ENCODE measurements around the gene GRID1.

GRID1 gene

DNA sequence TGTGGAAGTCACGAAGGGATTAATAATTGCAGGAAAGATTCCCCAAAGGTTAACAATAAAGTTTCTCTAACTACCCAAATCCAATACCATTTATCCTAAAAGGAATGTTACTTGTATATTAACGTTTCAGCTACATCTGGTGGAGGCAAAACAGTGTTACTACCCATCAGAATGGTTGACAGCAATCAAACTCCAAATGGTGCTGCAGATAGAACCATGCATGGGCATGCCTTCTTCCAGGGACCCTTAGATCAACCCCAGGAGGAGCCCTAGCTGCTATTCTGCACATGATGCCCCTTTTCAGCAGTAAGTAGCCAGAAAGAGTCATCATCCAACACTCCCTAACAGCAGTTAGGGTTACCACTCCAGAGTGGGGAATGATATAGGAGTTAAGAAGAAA is 336.3 kb downstream of the GRID1 start:
- DNase-seq (ENCODE audit: low read depth, low spot score): no peak
- TF ChIP-seq FOXP2 (optimal IDR thresholded peaks at IDR 0.05; ENCODE audit: control extremely low read depth, extremely low read length, insufficient read depth) (no peak), EZH2 (IDR thresholded peaks at IDR 0.05) (no peak), POLR2AphosphoS5 (IDR thresholded peaks at IDR 0.05; ENCODE audit: borderline replicate concordance, low read depth, low read length) (no peak)
- Histone ChIP-seq H3K27ac (no peak overlapping the region), H3K9me3 (ENCODE audit: low read depth, low read length) (no peaks in the 10 kb centered on the region), H3K36me3 (ENCODE audit: insufficient read depth, low read length) (no peaks in the 10 kb centered on the region), H3K9ac (ENCODE audit: insufficient read length) (no peak overlapping the region), H3K4me3 (no peak overlapping the region)

DNA sequence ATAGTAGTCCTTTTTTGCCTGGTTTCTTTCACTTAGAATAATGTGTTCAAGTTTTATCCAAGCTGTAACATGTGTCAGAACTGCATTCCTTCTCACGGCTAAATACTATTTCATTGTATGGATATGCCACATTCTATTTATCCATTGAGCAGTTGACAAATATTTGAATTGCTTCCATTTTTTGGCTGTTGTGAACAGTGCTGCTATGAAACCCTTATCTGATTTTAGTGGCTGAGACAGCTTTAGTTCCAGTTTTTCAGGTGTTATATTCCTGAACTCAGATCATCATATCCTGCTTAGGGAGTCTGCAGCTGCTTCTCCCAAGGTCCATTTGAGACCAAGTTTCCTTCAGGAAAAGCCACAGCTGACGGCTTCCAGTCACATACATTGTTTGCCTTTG is 339.2 kb downstream of the GRID1 start:
- Histone ChIP-seq H3K9ac (ENCODE audit: insufficient read length) (no peak overlapping the region), H3K4me3 (no peak overlapping the region), H3K36me3 (ENCODE audit: insufficient read depth, low read length) (no peaks in the 10 kb centered on the region), H3K27ac (no peak overlapping the region), H3K9me3 (ENCODE audit: low read depth, low read length) (no peaks in the 10 kb centered on the region)
- TF ChIP-seq EZH2 (IDR thresholded peaks at IDR 0.05) (no peak), POLR2AphosphoS5 (IDR thresholded peaks at IDR 0.05; ENCODE audit: borderline replicate concordance, low read depth, low read length) (no peak), FOXP2 (optimal IDR thresholded peaks at IDR 0.05; ENCODE audit: control extremely low read depth, extremely low read length, insufficient read depth) (no peak)
- no peak for DNase-seq (ENCODE audit: low read depth, low spot score)

DNA sequence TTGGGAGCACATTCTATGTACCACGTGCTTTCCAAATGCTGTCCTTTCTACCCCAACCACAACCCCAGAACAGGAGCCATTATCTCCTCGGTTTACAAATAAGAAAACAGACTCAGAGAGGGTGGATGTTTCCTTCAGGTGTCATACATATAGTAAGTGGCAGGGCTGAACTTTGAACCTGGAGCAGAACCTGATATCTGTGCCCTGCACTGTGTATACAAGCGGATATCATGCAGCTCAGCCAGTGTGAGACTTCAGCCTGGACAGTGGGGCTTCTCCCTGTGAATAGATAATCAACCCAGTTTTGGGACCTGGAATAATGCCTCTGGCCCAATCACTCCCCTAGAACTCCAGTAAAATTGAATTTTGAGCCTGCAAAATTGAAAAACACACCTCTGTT is 341.1 kb downstream of the GRID1 start:
- TF ChIP-seq FOXP2 (optimal IDR thresholded peaks at IDR 0.05; ENCODE audit: control extremely low read depth, extremely low read length, insufficient read depth): no peak
- TF ChIP-seq POLR2AphosphoS5 (IDR thresholded peaks at IDR 0.05; ENCODE audit: borderline replicate concordance, low read depth, low read length): no peak
- TF ChIP-seq EZH2 (IDR thresholded peaks at IDR 0.05): no peak

DNA sequence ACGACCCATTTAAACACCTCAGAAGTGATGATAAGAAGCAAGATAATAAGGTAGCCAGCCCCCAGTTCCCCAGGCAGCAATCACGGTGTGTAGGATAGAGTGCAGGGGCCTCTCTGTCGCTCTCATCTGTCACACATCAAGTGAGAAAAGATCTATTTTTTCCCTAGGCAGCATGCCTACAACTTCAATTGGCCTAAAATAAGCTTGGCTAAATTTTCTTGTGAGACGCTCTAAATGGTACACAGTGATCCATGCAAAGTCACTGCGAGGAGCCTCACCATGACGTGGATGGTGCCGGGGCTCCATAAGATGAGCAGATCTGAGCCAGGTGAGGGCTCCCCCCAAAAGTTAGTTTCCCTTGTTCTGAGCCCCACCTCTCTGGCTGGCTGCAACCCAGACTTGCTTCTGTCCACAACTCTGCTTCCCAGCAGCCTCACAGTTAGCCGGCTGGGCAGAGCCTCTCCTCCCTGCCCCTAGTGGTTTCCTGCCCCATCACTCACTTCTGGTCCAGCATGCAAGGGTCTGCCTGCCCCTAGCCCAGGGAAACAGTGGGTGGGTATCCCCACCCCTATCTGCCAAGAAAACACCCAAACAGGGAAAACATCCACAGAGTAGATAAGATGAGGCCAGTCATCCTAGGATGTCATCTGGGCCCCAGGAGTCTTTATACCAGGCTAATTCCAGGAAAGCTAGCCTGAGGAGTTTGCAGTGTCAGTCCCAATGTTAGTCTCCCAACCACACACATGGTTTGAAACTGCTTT is 342.1 kb downstream of the GRID1 start:
- TF ChIP-seq FOXP2 (optimal IDR thresholded peaks at IDR 0.05; ENCODE audit: control extremely low read depth, extremely low read length, insufficient read depth): no peak
- TF ChIP-seq POLR2AphosphoS5 (IDR thresholded peaks at IDR 0.05; ENCODE audit: borderline replicate concordance, low read depth, low read length): no peak
- no peak for TF ChIP-seq EZH2 (IDR thresholded peaks at IDR 0.05)
- no peak overlapping the region for H3K9ac ChIP-seq (ENCODE audit: insufficient read length)
- DNase-seq (ENCODE audit: low read depth, low spot score): no peak
- no peaks in the 10 kb centered on the region for H3K36me3 ChIP-seq (ENCODE audit: insufficient read depth, low read length)
- no peak overlapping the region for H3K4me3 ChIP-seq
- H3K27ac ChIP-seq: no peak overlapping the region
- no peaks in the 10 kb centered on the region for H3K9me3 ChIP-seq (ENCODE audit: low read depth, low read length)

More for the DNA sequence above, 341.1 kb downstream of the GRID1 start:
- H3K27ac ChIP-seq: no peak overlapping the region
- H3K4me3 ChIP-seq: no peak overlapping the region
- no peak overlapping the region for H3K9ac ChIP-seq (ENCODE audit: insufficient read length)
- no peaks in the 10 kb centered on the region for H3K36me3 ChIP-seq (ENCODE audit: insufficient read depth, low read length)
- no peaks in the 10 kb centered on the region for H3K9me3 ChIP-seq (ENCODE audit: low read depth, low read length)
- DNase-seq (ENCODE audit: low read depth, low spot score): no peak

DNA sequence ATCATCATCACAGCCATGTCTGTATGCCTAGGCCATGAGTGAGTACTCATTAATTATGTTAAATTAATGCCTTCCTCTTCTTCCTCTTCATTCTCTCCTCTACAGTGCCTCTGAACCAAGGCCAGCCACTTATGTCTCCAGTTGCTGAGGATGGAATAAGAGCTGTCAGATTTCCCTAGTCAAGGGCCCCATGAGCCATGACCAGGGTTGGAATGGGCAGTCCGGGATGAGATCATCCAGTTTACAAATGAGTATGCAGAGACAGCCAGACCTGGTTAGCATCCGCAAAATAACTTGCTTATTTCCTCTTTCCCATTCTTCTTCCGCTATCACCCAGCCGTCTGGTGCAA is 342.7 kb downstream of the GRID1 start:
- H3K36me3 ChIP-seq (ENCODE audit: insufficient read depth, low read length): no peaks in the 10 kb centered on the region
- no peak for DNase-seq (ENCODE audit: low read depth, low spot score)
- no peak overlapping the region for H3K4me3 ChIP-seq
- H3K27ac ChIP-seq: no peak overlapping the region
- no peak overlapping the region for H3K9ac ChIP-seq (ENCODE audit: insufficient read length)
- TF ChIP-seq EZH2 (IDR thresholded peaks at IDR 0.05) (no peak), POLR2AphosphoS5 (IDR thresholded peaks at IDR 0.05; ENCODE audit: borderline replicate concordance, low read depth, low read length) (no peak), FOXP2 (optimal IDR thresholded peaks at IDR 0.05; ENCODE audit: control extremely low read depth, extremely low read length, insufficient read depth) (no peak)
- H3K9me3 ChIP-seq (ENCODE audit: low read depth, low read length): no peaks in the 10 kb centered on the region

DNA sequence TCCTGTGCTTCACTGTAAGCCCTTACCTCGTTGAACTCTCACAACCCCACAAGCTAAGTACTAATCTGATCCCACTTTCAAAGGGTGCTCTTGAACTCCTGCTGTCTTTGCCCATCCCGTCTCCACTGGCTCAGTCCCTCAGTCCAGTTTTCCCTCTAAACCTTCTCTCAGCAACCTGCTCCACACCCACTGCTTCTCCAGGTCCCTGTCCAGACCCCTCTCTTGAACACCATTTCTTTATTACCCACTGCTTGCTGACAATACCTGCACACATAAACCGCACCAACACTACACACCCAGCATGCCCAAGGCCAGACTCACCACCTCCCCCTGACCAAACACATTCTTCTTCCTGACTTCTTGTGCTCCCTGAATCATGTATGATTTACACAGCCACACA is 343.3 kb downstream of the GRID1 start:
- Histone ChIP-seq H3K27ac (no peak overlapping the region), H3K9me3 (ENCODE audit: low read depth, low read length) (no peaks in the 10 kb centered on the region), H3K9ac (ENCODE audit: insufficient read length) (no peak overlapping the region), H3K36me3 (ENCODE audit: insufficient read depth, low read length) (no peaks in the 10 kb centered on the region), H3K4me3 (no peak overlapping the region)
- TF ChIP-seq EZH2 (IDR thresholded peaks at IDR 0.05) (no peak), POLR2AphosphoS5 (IDR thresholded peaks at IDR 0.05; ENCODE audit: borderline replicate concordance, low read depth, low read length) (no peak), FOXP2 (optimal IDR thresholded peaks at IDR 0.05; ENCODE audit: control extremely low read depth, extremely low read length, insufficient read depth) (no peak)
- no peak for DNase-seq (ENCODE audit: low read depth, low spot score)

DNA sequence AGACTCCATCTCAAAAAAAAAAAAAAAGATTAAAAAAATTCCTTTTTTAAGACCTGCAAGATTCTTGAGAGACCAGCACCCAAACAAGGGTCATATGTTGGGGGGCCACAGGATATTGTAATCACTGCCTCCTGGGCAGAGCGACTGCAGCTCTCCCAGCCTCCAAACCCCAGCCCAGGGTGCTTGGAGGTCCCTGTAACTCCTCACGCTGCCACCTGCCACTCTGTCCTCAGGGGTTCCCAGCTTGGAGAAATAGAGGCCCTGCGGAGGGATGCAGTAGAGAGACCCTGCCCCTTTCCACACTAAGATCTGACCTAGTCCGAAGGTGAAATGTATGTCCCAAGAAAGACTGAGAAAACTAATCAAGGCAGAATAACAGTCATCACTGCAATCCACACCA is 343.7 kb downstream of the GRID1 start:
- H3K27ac ChIP-seq: no peak overlapping the region
- no peak overlapping the region for H3K4me3 ChIP-seq
- H3K9ac ChIP-seq (ENCODE audit: insufficient read length): no peak overlapping the region
- no peak for DNase-seq (ENCODE audit: low read depth, low spot score)
- H3K9me3 ChIP-seq (ENCODE audit: low read depth, low read length): no peaks in the 10 kb centered on the region
- H3K36me3 ChIP-seq (ENCODE audit: insufficient read depth, low read length): no peaks in the 10 kb centered on the region
- no peak for TF ChIP-seq FOXP2 (optimal IDR thresholded peaks at IDR 0.05; ENCODE audit: control extremely low read depth, extremely low read length, insufficient read depth)
- no peak for TF ChIP-seq POLR2AphosphoS5 (IDR thresholded peaks at IDR 0.05; ENCODE audit: borderline replicate concordance, low read depth, low read length)
- TF ChIP-seq EZH2 (IDR thresholded peaks at IDR 0.05): no peak

DNA sequence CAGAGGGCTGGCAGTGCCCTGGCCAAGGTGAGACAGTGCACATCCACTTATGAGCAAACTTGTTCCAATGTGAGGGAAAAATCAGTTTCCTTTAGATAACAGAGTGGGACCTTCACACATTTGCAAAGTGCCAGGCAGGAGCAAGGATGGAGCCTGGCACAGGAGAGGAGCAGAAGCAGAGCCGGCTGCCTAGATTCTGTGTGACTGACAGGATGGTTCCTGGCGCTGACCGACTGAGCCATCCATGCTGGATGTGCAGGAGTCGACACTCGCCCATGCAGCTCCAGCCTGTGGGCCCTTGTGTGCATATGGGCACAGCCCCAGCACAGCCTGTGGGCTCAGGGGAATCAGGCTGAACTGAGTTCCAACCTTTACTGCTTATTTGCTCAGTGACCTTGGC is 346.5 kb downstream of the GRID1 start:
- TF ChIP-seq EZH2 (IDR thresholded peaks at IDR 0.05): no peak
- TF ChIP-seq POLR2AphosphoS5 (IDR thresholded peaks at IDR 0.05; ENCODE audit: borderline replicate concordance, low read depth, low read length): no peak
- no peak for TF ChIP-seq FOXP2 (optimal IDR thresholded peaks at IDR 0.05; ENCODE audit: control extremely low read depth, extremely low read length, insufficient read depth)
- Histone ChIP-seq H3K9ac (ENCODE audit: insufficient read length) (no peak overlapping the region), H3K36me3 (ENCODE audit: insufficient read depth, low read length) (no peaks in the 10 kb centered on the region), H3K9me3 (ENCODE audit: low read depth, low read length) (no peaks in the 10 kb centered on the region), H3K4me3 (no peak overlapping the region), H3K27ac (no peak overlapping the region)
- no peak for DNase-seq (ENCODE audit: low read depth, low spot score)

DNA sequence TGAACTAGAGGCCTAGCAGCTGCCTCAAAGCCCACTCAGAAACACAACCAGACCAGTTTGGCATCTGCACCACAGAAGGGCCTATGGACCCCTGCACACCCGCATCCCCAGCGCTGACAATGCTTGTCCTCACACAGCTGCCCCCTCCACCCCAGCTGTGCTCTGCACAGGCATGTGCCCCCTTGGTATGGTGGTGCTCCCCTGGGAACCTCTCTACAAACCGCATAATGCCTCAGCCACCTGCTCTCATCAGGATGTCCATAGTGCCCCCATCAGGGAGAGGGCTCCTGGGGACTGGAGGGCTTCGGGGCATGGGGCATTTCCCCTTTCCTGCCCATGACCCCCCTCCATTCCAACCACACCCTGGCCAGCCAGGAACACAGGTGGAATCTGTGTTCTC is 347.5 kb downstream of the GRID1 start:
- H3K9ac ChIP-seq (ENCODE audit: insufficient read length): no peak overlapping the region
- H3K27ac ChIP-seq: no peak overlapping the region

More for the DNA sequence above, 347.5 kb downstream of the GRID1 start:
- DNase-seq (ENCODE audit: low read depth, low spot score): no peak
- H3K36me3 ChIP-seq (ENCODE audit: insufficient read depth, low read length): no peaks in the 10 kb centered on the region
- TF ChIP-seq FOXP2 (optimal IDR thresholded peaks at IDR 0.05; ENCODE audit: control extremely low read depth, extremely low read length, insufficient read depth) (no peak), POLR2AphosphoS5 (IDR thresholded peaks at IDR 0.05; ENCODE audit: borderline replicate concordance, low read depth, low read length) (no peak), EZH2 (IDR thresholded peaks at IDR 0.05) (no peak)
- H3K9me3 ChIP-seq (ENCODE audit: low read depth, low read length): no peaks in the 10 kb centered on the region
- H3K4me3 ChIP-seq: no peak overlapping the region
